GM12874 (cell line): ENCODE results near the gene BORCS6.

Source experiments
- CTCF ChIP-seq: IDR thresholded peaks from 2 replicates; pipeline ENCODE4 v1.5.1; 2011; ENCODE audit warnings: low read depth, mild to moderate bottlenecking, control low read depth, low read length, moderate library complexity; ENCODE audit not compliant: insufficient read depth

Gene BORCS6

GRCh38 chr17:8162233-8162996, 27.6 kb downstream of the BORCS6 start, which contains the start of gene VAMP2:
VAMP2 (minus strand) TSS chr17:8162948; CDS start chr17:8162879, 69 bp downstream.
- no peak for TF ChIP-seq CTCF

GRCh38 chr17:8161289-8162232, 28.4 kb downstream of the BORCS6 start:
- no peak for TF ChIP-seq CTCF

- TF ChIP-seq CTCF, result no peak
Measured at GRCh38 chr17:8160741-8161221, 29.2 kb downstream of the BORCS6 start.

GRCh38 chr17:8160224-8160577, 29.8 kb downstream of the BORCS6 start:
- no peak for TF ChIP-seq CTCF

- no peak for TF ChIP-seq CTCF
Measured at GRCh38 chr17:8159459-8160223, 30.3 kb downstream of the BORCS6 start.

- TF ChIP-seq CTCF, result no peak
Measured at GRCh38 chr17:8159032-8159400, 31.0 kb downstream of the BORCS6 start.
